Measurements from ENCODE around the gene CNTN6. TPM values are rescaled to one million over a fixed set of nuclear protein-coding genes. Genes with fewer than 3 reads are reported as not detected.

The CNTN6 gene
- total RNA-seq, 1 experiment from 2014 or later, result not detected

GRCh38 chr3:1375145-1375544 lies 282.3 kb downstream of the CNTN6 start (continued):
- TF ChIP-seq POLR2AphosphoS5 (IDR thresholded peaks at IDR 0.05; ENCODE audit: low read depth, low read length) (no peak), JUND (IDR thresholded peaks at IDR 0.05) (no peak)

DNA sequence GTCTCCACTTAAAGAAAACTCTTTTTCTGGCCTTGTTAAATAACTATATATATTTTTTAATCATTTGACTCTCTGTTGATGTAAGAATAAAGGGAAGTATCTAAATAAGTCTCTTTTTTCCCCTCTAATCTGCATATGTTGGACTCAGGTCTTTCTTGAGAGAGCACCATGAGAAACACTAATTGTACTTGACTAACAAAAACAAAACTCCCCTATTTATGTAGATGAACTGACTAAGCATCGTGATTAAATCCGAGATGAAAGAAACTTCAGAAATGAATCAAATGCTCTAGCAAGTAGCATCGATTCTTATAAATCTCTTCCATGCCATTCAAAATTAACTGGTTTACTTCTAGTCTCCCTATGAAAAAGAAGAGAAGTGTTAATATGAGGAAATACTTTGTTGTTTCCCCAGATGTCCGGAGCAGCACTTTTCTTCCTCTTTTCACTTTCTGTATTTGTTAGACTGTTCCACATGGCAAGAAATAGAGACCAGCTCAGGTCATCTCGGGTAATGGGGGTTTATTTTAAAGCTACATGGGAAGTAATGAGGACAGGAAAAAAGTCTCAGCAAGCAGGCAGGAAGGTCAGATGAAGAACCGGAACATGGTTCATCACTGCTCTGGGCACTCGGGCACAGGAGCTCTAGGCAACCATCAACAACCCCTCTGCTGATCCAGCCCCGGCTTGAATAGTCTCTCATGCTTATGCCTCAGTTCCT lies 288.3 kb downstream of the CNTN6 start:
- no peaks in the 10 kb centered on the region for H3K79me2 ChIP-seq (ENCODE audit: insufficient read depth, low read length)
- no peaks in the 10 kb centered on the region for H4K20me1 ChIP-seq (ENCODE audit: insufficient read depth)
- no peak overlapping the region for H3K4me2 ChIP-seq (ENCODE audit: low read length)
- H3K27me3 ChIP-seq (ENCODE audit: insufficient read depth, low read length), result no peaks in the 10 kb centered on the region
- H3K27ac ChIP-seq (ENCODE audit: low read depth, low read length), result no peak overlapping the region
- peaks cover 7 to 39% of the 10 kb centered on the region in 2 experiments; a peak in 2 of 4 replicates for H3K9me3 ChIP-seq (ENCODE audit: control insufficient read depth in 1 of 2, insufficient read depth in 1 of 2, low read depth in 1 of 2, low read length in 2 of 2)
- BruUV-seq (replicated peaks), result no TSS peak
- intact Hi-C loops (cut with micrococcal nuclease), result no loop called here
- H3K4me3 ChIP-seq (replicated peaks in 1 of 2; ENCODE audit: low read depth in 1 of 2, low read length in 2 of 2), result no peak overlapping the region
- ATAC-seq (no peak), DNase-seq (ENCODE audit: low read depth, low spot score) (no peak)
- TF ChIP-seq ELF1 (IDR thresholded peaks at IDR 0.05; ENCODE audit: borderline replicate concordance, low read depth) (no peak), POLR2AphosphoS5 (IDR thresholded peaks at IDR 0.05; ENCODE audit: low read depth, low read length) (no peak), ZNF274 (IDR thresholded peaks at IDR 0.05; ENCODE audit: low read depth, low read length) (no peak), RAD21 (IDR thresholded peaks at IDR 0.05; ENCODE audit: low read depth) (no peak), EZH2phosphoT487 (IDR thresholded peaks at IDR 0.05; ENCODE audit: borderline replicate concordance) (no peak), YY1 (IDR thresholded peaks at IDR 0.05; ENCODE audit: extremely low read depth, insufficient replicate concordance, low read depth, low read length) (no peak)
- TF ChIP-seq, protein P1, sequence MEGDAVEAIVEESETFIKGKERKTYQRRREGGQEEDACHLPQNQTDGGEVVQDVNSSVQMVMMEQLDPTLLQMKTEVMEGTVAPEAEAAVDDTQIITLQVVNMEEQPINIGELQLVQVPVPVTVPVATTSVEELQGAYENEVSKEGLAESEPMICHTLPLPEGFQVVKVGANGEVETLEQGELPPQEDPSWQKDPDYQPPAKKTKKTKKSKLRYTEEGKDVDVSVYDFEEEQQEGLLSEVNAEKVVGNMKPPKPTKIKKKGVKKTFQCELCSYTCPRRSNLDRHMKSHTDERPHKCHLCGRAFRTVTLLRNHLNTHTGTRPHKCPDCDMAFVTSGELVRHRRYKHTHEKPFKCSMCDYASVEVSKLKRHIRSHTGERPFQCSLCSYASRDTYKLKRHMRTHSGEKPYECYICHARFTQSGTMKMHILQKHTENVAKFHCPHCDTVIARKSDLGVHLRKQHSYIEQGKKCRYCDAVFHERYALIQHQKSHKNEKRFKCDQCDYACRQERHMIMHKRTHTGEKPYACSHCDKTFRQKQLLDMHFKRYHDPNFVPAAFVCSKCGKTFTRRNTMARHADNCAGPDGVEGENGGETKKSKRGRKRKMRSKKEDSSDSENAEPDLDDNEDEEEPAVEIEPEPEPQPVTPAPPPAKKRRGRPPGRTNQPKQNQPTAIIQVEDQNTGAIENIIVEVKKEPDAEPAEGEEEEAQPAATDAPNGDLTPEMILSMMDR (IDR thresholded peaks at IDR 0.05 in 2 of 3, conservative IDR thresholded peaks at IDR 0.05 in 1 of 3; ENCODE audit: borderline replicate concordance in 1 of 3, insufficient read depth in 1 of 3, low read depth in 2 of 3, low read length in 2 of 3), result no peak
- no peaks in the 10 kb centered on the region for H3K36me3 ChIP-seq (ENCODE audit: control insufficient read depth in 1 of 2, insufficient read depth in 2 of 2, low read length in 2 of 2)
- H3K4me1 ChIP-seq (ENCODE audit: control insufficient read depth in 1 of 2, insufficient read depth in 2 of 2, low read length in 2 of 2), result no peaks in the 10 kb centered on the region
- H3K9ac ChIP-seq (ENCODE audit: low read length), result no peak overlapping the region
- H2AFZ ChIP-seq (ENCODE audit: low read depth, low read length, poor library complexity, severe bottlenecking), result no peak overlapping the region
- RAD21 ChIA-PET (ENCODE audit: low non-redundant PET in 1 of 2, low total read pairs in 2 of 2, uncharacterized antibody in 2 of 2, unreplicated experiment in 2 of 2), result no interaction called here
- CTCF ChIA-PET, result no interaction called here
- H3K9me2 ChIP-seq (ENCODE audit: insufficient read depth), result no peaks in the 10 kb centered on the region
- POLR2A ChIA-PET, result no interaction called here

All from HCT116 (cell line).